ENCODE measurements around the gene KDM2A.
"Not testable (repeated sequence)": the region's sequence is repeated elsewhere in the genome, so short reads cannot be mapped to it uniquely, and the experiment has no call there.

The KDM2A gene

GRCh38 chr11:67117672-67118180 is 1.3 kb upstream of the KDM2A start:
- peak; percentile 45 for DNase-seq (ENCODE audit: low spot score)

GRCh38 chr11:67118181-67118766 is 789 bp upstream of the KDM2A start:
- peak; percentile 40 for DNase-seq (ENCODE audit: low spot score)

- DNase-seq (ENCODE audit: low spot score) = peak; percentile 14
Measured at GRCh38 chr11:67119585-67120391, 725 bp downstream of the KDM2A start.

GRCh38 chr11:67120456-67120855 is 1.4 kb downstream of the KDM2A start:
- no peak for DNase-seq (ENCODE audit: low spot score)

- peak; percentile 32 for DNase-seq (ENCODE audit: low spot score)
Measured at GRCh38 chr11:67120881-67121710, 2.0 kb downstream of the KDM2A start.

- DNase-seq (ENCODE audit: low spot score) = not testable (repeated sequence)
Measured at GRCh38 chr11:67123801-67124200, 4.7 kb downstream of the KDM2A start.

- not testable (repeated sequence) for DNase-seq (ENCODE audit: low spot score)
Measured at GRCh38 chr11:67126243-67126642, 7.2 kb downstream of the KDM2A start.

GRCh38 chr11:67126986-67127385 is 7.9 kb downstream of the KDM2A start:
- DNase-seq (ENCODE audit: low spot score) = no peak

- not testable (repeated sequence) for DNase-seq (ENCODE audit: low spot score)
Measured at GRCh38 chr11:67130861-67131260, 11.8 kb downstream of the KDM2A start.

GRCh38 chr11:67136156-67136555 is 17.1 kb downstream of the KDM2A start:
- no peak for DNase-seq (ENCODE audit: low spot score)

GRCh38 chr11:67138922-67139321 is 19.9 kb downstream of the KDM2A start:
- DNase-seq (ENCODE audit: low spot score) = no peak

GRCh38 chr11:67146516-67147226 is 27.6 kb downstream of the KDM2A start:
- no peak for DNase-seq (ENCODE audit: low spot score)

GRCh38 chr11:67153971-67154370 is 34.9 kb downstream of the KDM2A start:
- no peak for DNase-seq (ENCODE audit: low spot score)

GRCh38 chr11:67154726-67155125 is 35.7 kb downstream of the KDM2A start:
- DNase-seq (ENCODE audit: low spot score) = no peak

GRCh38 chr11:67157691-67158090 is 38.6 kb downstream of the KDM2A start:
- DNase-seq (ENCODE audit: low spot score) = no peak

GRCh38 chr11:67158221-67158620 is 39.2 kb downstream of the KDM2A start:
- no peak for DNase-seq (ENCODE audit: low spot score)

- DNase-seq (ENCODE audit: low spot score) = no peak
Measured at GRCh38 chr11:67160045-67160444, 41.0 kb downstream of the KDM2A start.

- DNase-seq (ENCODE audit: low spot score) = peak; percentile 4
Measured at GRCh38 chr11:67160872-67161783, 42.1 kb downstream of the KDM2A start.

- no peak for DNase-seq (ENCODE audit: low spot score)
Measured at GRCh38 chr11:67163006-67163405, 43.9 kb downstream of the KDM2A start.

- DNase-seq (ENCODE audit: low spot score) = no peak
Measured at GRCh38 chr11:67165623-67166022, 46.6 kb downstream of the KDM2A start.

- DNase-seq (ENCODE audit: low spot score) = no peak
Measured at GRCh38 chr11:67167091-67167490, 48.0 kb downstream of the KDM2A start.
